Naive thymus-derived CD4-positive, alpha-beta T cell (primary cell): Measurements from ENCODE around the gene SRP54. TPM values are rescaled to one million over a fixed set of nuclear protein-coding genes. Genes with fewer than 3 reads are reported as not detected.

ENCODE experiments used
- ATAC-seq: fragments of 150-1000 bp; cut with Tn5 transposase; 2 replicates; pipeline ENCODE4 v1.10.0; 2021; ENCODE audit warnings: mild to moderate bottlenecking, moderate library complexity
- CTCF ChIA-PET: fragments of 350-600 bp; sonication (Branson Sonifier 250); formaldehyde crosslinking; loops from one replicate; lab custom pipeline; 2021; ENCODE audit warnings: antibody characterized with exemption; lab: Charles Lee
- POLR2A ChIA-PET: fragments of 350-600 bp; sonication (Branson Sonifier 250); formaldehyde crosslinking; loops from one replicate; lab custom pipeline; 2021; ENCODE audit warnings: antibody characterized with exemption, inconsistent platforms; lab: Charles Lee
- DNase-seq, 9 donors: peaks; one replicate each; pipeline versions ENCODE4 v3.0.0 to v3.0.0-alpha.2; 2020 to 2022; ENCODE audit warnings: mixed read lengths in 1 of 9
- H3K27ac ChIP-seq: one replicate; pipeline ENCODE4 v1.7.0; 2013; ENCODE audit warnings: mild to moderate bottlenecking, low read depth, low read length, moderate library complexity
- H3K27me3 ChIP-seq, 2 donors: one replicate each; pipeline ENCODE4 v1.7.0; 2013; ENCODE audit warnings: low read length in 2 of 2, mild to moderate bottlenecking in 2 of 2, moderate library complexity in 2 of 2; ENCODE audit not compliant: control insufficient read depth in 2 of 2, insufficient read depth in 2 of 2
- H3K36me3 ChIP-seq, 3 experiments: 1 replicate in 2 of 3; 2 replicates in 1 of 3; pipeline ENCODE4 v1.7.0; 2013; ENCODE audit warnings: low read length in 3 of 3, mild to moderate bottlenecking in 3 of 3, moderate library complexity in 1 of 3; ENCODE audit not compliant: insufficient read depth in 3 of 3, control insufficient read depth in 2 of 3
- H3K4me1 ChIP-seq, 2 donors: one replicate each; pipeline ENCODE4 v1.7.0; 2013; ENCODE audit warnings: low read length in 2 of 2, mild to moderate bottlenecking in 2 of 2, moderate library complexity in 1 of 2; ENCODE audit not compliant: control insufficient read depth in 2 of 2, insufficient read depth in 2 of 2
- H3K4me3 ChIP-seq: 2 replicates; pipeline ENCODE4 v1.7.0; 2013; ENCODE audit warnings: mild to moderate bottlenecking, low read length
- H3K9me3 ChIP-seq, 3 experiments: 1 replicate in 2 of 3; 2 replicates in 1 of 3; pipeline ENCODE4 v1.7.0; 2013; ENCODE audit warnings: low read length in 3 of 3; ENCODE audit not compliant: control insufficient read depth in 2 of 3
- H3K27ac Mint-ChIP-seq, 9 donors: one replicate each; pipeline ENCODE4 v1.8.0; 2020 to 2022; ENCODE audit warnings: mixed read lengths in 9 of 9, mild to moderate bottlenecking in 8 of 9, moderate library complexity in 5 of 9, inconsistent platforms in 2 of 9
- H3K27me3 Mint-ChIP-seq, 5 donors: one replicate each; pipeline ENCODE4 v1.8.0; 2021 to 2022; ENCODE audit warnings: mixed read lengths in 5 of 5, mild to moderate bottlenecking in 1 of 5
- H3K36me3 Mint-ChIP-seq, 5 donors: one replicate each; pipeline ENCODE4 v1.8.0; 2020 to 2022; ENCODE audit warnings: mixed read lengths in 5 of 5, mild to moderate bottlenecking in 3 of 5, inconsistent platforms in 1 of 5
- H3K4me1 Mint-ChIP-seq, 7 donors: one replicate each; pipeline ENCODE4 v1.8.0; 2020 to 2022; ENCODE audit warnings: mixed read lengths in 7 of 7, mild to moderate bottlenecking in 3 of 7, inconsistent platforms in 1 of 7
- H3K4me3 Mint-ChIP-seq, 10 donors: one replicate each; pipeline ENCODE4 v1.8.0; 2020 to 2022; ENCODE audit warnings: mild to moderate bottlenecking in 10 of 10, mixed read lengths in 10 of 10, moderate library complexity in 6 of 10, inconsistent platforms in 2 of 10
- H3K9me3 Mint-ChIP-seq, 11 donors: one replicate each; pipeline ENCODE4 v1.8.0; 2020 to 2022; ENCODE audit warnings: mixed read lengths in 11 of 11, mild to moderate bottlenecking in 4 of 11, inconsistent platforms in 1 of 11, moderate library complexity in 1 of 11
- intact Hi-C, 2 donors: fragments of 100-400 bp; cut with micrococcal nuclease; formaldehyde crosslinking; loops; one replicate each; pipeline ENCODE4 v1.15.1; 2023
- polyA plus RNA-seq, 2 donors: library from polyadenylated mRNA; unstranded; fragments of 300-500 nt; fragmentation: Illumina TruSeq; gene quantifications; one replicate each; pipeline ENCODE4 v1.2.3, GENCODE V29; 2021
- total RNA-seq, 6 experiments: library from RNA in 5 of 6; stranded (reverse) in 5 of 6; gene quantifications; 1 replicate in 5 of 6; 2 replicates in 1 of 6; pipeline ENCODE4 v1.2.3 and lab custom pipeline; 2021 to 2026

SRP54 gene
- total and polyA plus RNA-seq, 7 experiments from 2014 or later: 34.2 to 61.4 (median 40.0) TPM

DNA sequence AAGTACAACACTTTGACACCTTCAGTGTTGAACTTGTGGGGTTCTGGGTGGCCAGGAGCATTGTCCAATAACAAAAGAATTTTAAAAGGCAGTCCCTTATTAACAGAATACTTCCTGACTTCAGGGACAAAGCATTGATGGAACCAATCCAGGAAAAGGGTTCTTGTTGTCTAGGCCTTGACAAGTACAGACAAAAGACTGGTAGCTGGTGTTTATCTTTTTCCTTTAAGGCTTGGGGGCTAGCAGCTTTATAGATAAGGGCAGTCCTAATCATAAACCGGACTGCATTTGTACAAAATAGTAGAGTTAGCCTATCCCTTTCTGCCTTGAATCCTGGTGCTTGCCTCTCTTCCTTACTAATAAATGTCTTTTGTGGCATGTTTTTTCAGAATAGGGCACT lies 90.7 kb downstream of the SRP54 start:
- H3K4me3 ChIP-seq: no peak overlapping the region
- ChIA-PET POLR2A (no interaction called here), CTCF (no interaction called here)
- Mint-ChIP-seq H3K4me3 (no peak overlapping the region), H3K9me3 (no peaks in the 10 kb centered on the region), H3K27me3 (no peaks in the 10 kb centered on the region), H3K4me1 (peaks cover 0 to 10% (median 0%) of the 10 kb centered on the region in 7 donors), H3K27ac (peak overlapping the region in 3 of 9 donors; percentile 20 to 44 (median 24)), H3K36me3 (peaks cover 5 to 42% (median 22%) of the 10 kb centered on the region in 5 donors)
- H3K4me1 ChIP-seq: no peaks in the 10 kb centered on the region
- ATAC-seq (no peak), DNase-seq (no peak)
- intact Hi-C loops: no loop called here
- peaks cover 0 to 22% (median 0%) of the 10 kb centered on the region in 3 experiments for H3K36me3 ChIP-seq
- no peaks in the 10 kb centered on the region for H3K27me3 ChIP-seq
- no peak overlapping the region for H3K27ac ChIP-seq
- H3K9me3 ChIP-seq: no peaks in the 10 kb centered on the region

DNA sequence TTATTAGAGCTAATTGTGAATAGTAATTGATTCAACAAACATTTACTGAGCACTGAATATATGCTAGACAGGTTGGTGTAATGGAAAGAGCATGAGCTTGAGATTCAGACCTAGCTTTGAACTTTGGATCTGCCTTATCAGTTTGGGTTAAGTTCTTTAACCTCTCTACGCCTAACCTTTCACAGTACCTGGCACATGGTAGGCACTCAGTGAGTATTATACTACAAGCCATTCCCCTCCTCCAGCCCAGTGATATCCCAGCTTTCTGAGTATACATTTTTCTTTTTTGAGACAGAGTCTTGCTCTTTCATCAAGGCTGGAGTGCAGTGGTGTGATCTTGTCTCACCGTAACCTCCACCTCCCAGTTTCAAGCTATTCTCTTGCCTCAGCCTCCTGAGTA lies 95.3 kb downstream of the SRP54 start:
- Mint-ChIP-seq H3K36me3 (peaks cover 0 to 30% (median 15%) of the 10 kb centered on the region in 5 donors), H3K4me3 (no peak overlapping the region), H3K9me3 (no peaks in the 10 kb centered on the region), H3K27ac (peak overlapping the region in 2 of 9 donors; percentile 14 to 32), H3K27me3 (no peaks in the 10 kb centered on the region), H3K4me1 (peaks cover 0 to 6% (median 0%) of the 10 kb centered on the region in 7 donors)
- no peak for ATAC-seq
- ChIA-PET CTCF (no interaction called here), POLR2A (no interaction called here)
- Histone ChIP-seq H3K27ac (no peak overlapping the region), H3K4me1 (no peaks in the 10 kb centered on the region), H3K36me3 (peaks cover 0 to 30% (median 3%) of the 10 kb centered on the region in 3 experiments), H3K9me3 (no peaks in the 10 kb centered on the region), H3K27me3 (no peaks in the 10 kb centered on the region), H3K4me3 (no peak overlapping the region)
- intact Hi-C loops: no loop called here
- no peak for DNase-seq

Other genes starting within 250 kb of the SRP54 start
- gene BAZ1A, start 107.6 kb upstream of the SRP54 start, total RNA-seq: 10 to 100 TPM; 47.4 to 62.5 (median 53.3) TPM
- 10 to 100 TPM; 10.3 to 14.1 TPM for gene BAZ1A, start 107.6 kb upstream of the SRP54 start, polyA plus RNA-seq
- 100 to 1,000 TPM in 1 of 5 experiments, 10 to 100 TPM in 4; 34.3 to 135 (median 41.7) TPM for gene FAM177A1, start 63.3 kb downstream of the SRP54 start, total RNA-seq
- 10 to 100 TPM; 34.9 to 36.2 TPM for gene FAM177A1, start 63.3 kb downstream of the SRP54 start, polyA plus RNA-seq
- 10 to 100 TPM; 31.4 to 43.3 (median 33.5) TPM for gene PPP2R3C, start 139.0 kb downstream of the SRP54 start, total RNA-seq
- 10 to 100 TPM; 51.9 to 52.2 TPM for gene PPP2R3C, start 139.0 kb downstream of the SRP54 start, polyA plus RNA-seq
- 10 to 100 TPM; 31.2 to 40.9 (median 38.4) TPM for gene PRORP, start 139.6 kb downstream of the SRP54 start, total RNA-seq
- gene PRORP, start 139.6 kb downstream of the SRP54 start, polyA plus RNA-seq: 10 to 100 TPM; 67.4 to 77.3 TPM